Measurements from ENCODE around the gene RALGAPA2. TPM values are rescaled to one million over a fixed set of nuclear protein-coding genes. Genes with fewer than 3 reads are reported as not detected.

RALGAPA2 gene
- total RNA-seq, 3 donors from 2014 or later, result 34.6 to 74.1 (median 46.0) TPM

GRCh38 chr20:20702330-20703245, 9.9 kb downstream of the RALGAPA2 start:
- intact Hi-C loops (cut with DNase I; ENCODE audit: low total_unique reads), result no loop called here
- H3K36me3 ChIP-seq, result no peaks in the 10 kb centered on the region
- no peak for DNase-seq (ENCODE audit: low spot score in 2 of 2)
- no peaks in the 10 kb centered on the region for H3K9me3 ChIP-seq
- TF ChIP-seq CTCF (IDR thresholded peaks at IDR 0.05) (no peak), POLR2AphosphoS5 (IDR thresholded peaks at IDR 0.05) (no peak), POLR2A (IDR thresholded peaks at IDR 0.05) (no peak)
- H3K4me3 ChIP-seq, result no peak overlapping the region
- H3K27me3 ChIP-seq, result no peaks in the 10 kb centered on the region
- H3K4me1 ChIP-seq, result no peaks in the 10 kb centered on the region
- no peak overlapping the region for H3K27ac ChIP-seq

GRCh38 chr20:20699917-20700316, 12.5 kb downstream of the RALGAPA2 start:
- no peaks in the 10 kb centered on the region for H3K9me3 ChIP-seq
- no peaks in the 10 kb centered on the region for H3K36me3 ChIP-seq
- H3K27ac ChIP-seq, result no peak overlapping the region
- H3K27me3 ChIP-seq, result no peaks in the 10 kb centered on the region
- intact Hi-C loops (cut with DNase I; ENCODE audit: low total_unique reads), result no loop called here
- H3K4me1 ChIP-seq, result no peaks in the 10 kb centered on the region
- H3K4me3 ChIP-seq, result no peak overlapping the region
- TF ChIP-seq POLR2A (IDR thresholded peaks at IDR 0.05) (no peak), CTCF (IDR thresholded peaks at IDR 0.05) (no peak), POLR2AphosphoS5 (IDR thresholded peaks at IDR 0.05) (no peak)
- DNase-seq (ENCODE audit: low spot score in 2 of 2), result no peak

DNA sequence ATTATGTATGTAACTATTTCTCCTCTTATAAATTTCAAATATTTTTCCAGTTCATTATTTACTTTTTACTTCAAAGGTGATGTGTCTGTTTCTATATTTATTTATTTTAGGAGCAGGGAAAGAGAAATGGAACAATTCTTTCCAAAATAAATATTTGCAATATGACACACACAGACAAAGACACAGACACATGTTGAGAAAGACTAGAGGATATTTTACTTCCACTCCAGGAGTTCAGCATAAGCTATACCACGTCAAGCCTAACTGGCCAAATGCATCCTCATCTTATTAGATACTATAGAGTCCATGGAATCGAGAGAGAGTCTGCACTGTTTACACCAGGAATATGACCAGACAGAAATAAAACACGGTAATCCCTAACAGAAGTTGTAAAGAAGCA, 13.3 kb downstream of the RALGAPA2 start:
- Histone ChIP-seq H3K4me1 (no peaks in the 10 kb centered on the region), H3K36me3 (no peaks in the 10 kb centered on the region), H3K27me3 (no peaks in the 10 kb centered on the region), H3K9me3 (no peaks in the 10 kb centered on the region), H3K27ac (no peak overlapping the region), H3K4me3 (no peak overlapping the region)
- TF ChIP-seq POLR2AphosphoS5 (IDR thresholded peaks at IDR 0.05) (no peak), POLR2A (IDR thresholded peaks at IDR 0.05) (no peak), CTCF (IDR thresholded peaks at IDR 0.05) (no peak)
- DNase-seq (ENCODE audit: low spot score in 2 of 2), result no peak
- intact Hi-C loops (cut with DNase I; ENCODE audit: low total_unique reads), result no loop called here

DNA sequence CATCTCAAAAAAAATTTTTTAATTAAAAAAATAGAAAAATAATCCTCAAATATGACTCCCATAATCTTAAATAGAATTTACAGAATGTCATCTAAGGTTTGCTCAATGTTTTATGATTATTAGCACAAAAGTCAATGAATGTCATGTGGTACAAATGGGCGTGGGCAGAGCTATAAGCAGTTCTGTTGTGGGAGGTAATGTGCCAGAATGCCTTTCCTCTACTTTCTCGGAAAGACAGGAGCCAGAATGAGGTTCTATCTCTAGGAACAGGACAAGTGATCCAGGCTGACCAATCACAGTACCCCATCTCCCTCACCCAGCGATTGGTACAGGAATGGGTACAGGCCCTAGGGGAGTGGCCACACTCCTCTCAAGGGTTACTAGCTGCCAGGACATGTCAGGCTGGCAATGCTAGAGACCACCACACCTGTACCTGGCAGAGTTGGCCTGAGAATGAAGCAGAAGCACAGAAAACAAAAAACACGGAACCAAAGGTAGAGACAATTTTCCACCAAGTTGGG, 15.1 kb downstream of the RALGAPA2 start:
- Histone ChIP-seq H3K9me3 (no peaks in the 10 kb centered on the region), H3K4me3 (no peak overlapping the region), H3K36me3 (no peaks in the 10 kb centered on the region), H3K4me1 (no peaks in the 10 kb centered on the region), H3K27me3 (no peaks in the 10 kb centered on the region), H3K27ac (no peak overlapping the region)
- no peak for DNase-seq (ENCODE audit: low spot score in 2 of 2)
- TF ChIP-seq POLR2A (IDR thresholded peaks at IDR 0.05) (no peak), POLR2AphosphoS5 (IDR thresholded peaks at IDR 0.05) (no peak), CTCF (IDR thresholded peaks at IDR 0.05) (no peak)
- intact Hi-C loops (cut with DNase I; ENCODE audit: low total_unique reads), result no loop called here

- Histone ChIP-seq H3K4me1 (no peaks in the 10 kb centered on the region), H3K27ac (no peak overlapping the region), H3K27me3 (no peaks in the 10 kb centered on the region), H3K9me3 (no peaks in the 10 kb centered on the region), H3K36me3 (no peaks in the 10 kb centered on the region), H3K4me3 (no peak overlapping the region)
- DNase-seq (ENCODE audit: low spot score in 2 of 2), result no peak
- intact Hi-C loops (cut with DNase I; ENCODE audit: low total_unique reads), result no loop called here
- TF ChIP-seq CTCF (IDR thresholded peaks at IDR 0.05) (no peak), POLR2A (IDR thresholded peaks at IDR 0.05) (no peak), POLR2AphosphoS5 (IDR thresholded peaks at IDR 0.05) (no peak)
These were observed 17.1 kb downstream of the RALGAPA2 start for GRCh38 chr20:20695250-20695816.

Data from breast epithelium (tissue), 4 donors.